GM12865 (cell line): ENCODE measurements around the gene GRM4.
A peak's percentile ranks its signal among the peaks of the same experiment; 100 is the strongest.

Experiments
- DNase-seq: peaks from one replicate; pipeline ENCODE4 v3.0.0; 2010; ENCODE audit warnings: low read depth
- H3K4me3 ChIP-seq: 2 replicates; pipeline ENCODE4 v1.5.1; 2011; ENCODE audit warnings: mild to moderate bottlenecking, low read depth, low read length, control low read depth
- TF ChIP-seq, protein P1 (sequence below): IDR thresholded peaks from 2 replicates; pipeline ENCODE4 v1.5.1; 2011; ENCODE audit warnings: low read length, control low read depth, low read depth, inconsistent platforms; ENCODE audit not compliant: insufficient read depth; ENCODE audit errors: missing control alignments

Gene GRM4

GRCh38 chr6:34144581-34145160 lies 1.2 kb downstream of the GRM4 start:
- TF ChIP-seq, protein P1, sequence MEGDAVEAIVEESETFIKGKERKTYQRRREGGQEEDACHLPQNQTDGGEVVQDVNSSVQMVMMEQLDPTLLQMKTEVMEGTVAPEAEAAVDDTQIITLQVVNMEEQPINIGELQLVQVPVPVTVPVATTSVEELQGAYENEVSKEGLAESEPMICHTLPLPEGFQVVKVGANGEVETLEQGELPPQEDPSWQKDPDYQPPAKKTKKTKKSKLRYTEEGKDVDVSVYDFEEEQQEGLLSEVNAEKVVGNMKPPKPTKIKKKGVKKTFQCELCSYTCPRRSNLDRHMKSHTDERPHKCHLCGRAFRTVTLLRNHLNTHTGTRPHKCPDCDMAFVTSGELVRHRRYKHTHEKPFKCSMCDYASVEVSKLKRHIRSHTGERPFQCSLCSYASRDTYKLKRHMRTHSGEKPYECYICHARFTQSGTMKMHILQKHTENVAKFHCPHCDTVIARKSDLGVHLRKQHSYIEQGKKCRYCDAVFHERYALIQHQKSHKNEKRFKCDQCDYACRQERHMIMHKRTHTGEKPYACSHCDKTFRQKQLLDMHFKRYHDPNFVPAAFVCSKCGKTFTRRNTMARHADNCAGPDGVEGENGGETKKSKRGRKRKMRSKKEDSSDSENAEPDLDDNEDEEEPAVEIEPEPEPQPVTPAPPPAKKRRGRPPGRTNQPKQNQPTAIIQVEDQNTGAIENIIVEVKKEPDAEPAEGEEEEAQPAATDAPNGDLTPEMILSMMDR, result no peak
- no peak overlapping the region for H3K4me3 ChIP-seq
- DNase-seq, result no peak

- TF ChIP-seq, protein P1, result peak; percentile 17
- no peak overlapping the region for H3K4me3 ChIP-seq
- peak; percentile 33 for DNase-seq
Measured at GRCh38 chr6:34143884-34144580, 1.9 kb downstream of the GRM4 start.

GRCh38 chr6:34143196-34143883 lies 2.5 kb downstream of the GRM4 start:
- DNase-seq, result no peak
- TF ChIP-seq, protein P1, result no peak
- H3K4me3 ChIP-seq, result no peak overlapping the region

DNA sequence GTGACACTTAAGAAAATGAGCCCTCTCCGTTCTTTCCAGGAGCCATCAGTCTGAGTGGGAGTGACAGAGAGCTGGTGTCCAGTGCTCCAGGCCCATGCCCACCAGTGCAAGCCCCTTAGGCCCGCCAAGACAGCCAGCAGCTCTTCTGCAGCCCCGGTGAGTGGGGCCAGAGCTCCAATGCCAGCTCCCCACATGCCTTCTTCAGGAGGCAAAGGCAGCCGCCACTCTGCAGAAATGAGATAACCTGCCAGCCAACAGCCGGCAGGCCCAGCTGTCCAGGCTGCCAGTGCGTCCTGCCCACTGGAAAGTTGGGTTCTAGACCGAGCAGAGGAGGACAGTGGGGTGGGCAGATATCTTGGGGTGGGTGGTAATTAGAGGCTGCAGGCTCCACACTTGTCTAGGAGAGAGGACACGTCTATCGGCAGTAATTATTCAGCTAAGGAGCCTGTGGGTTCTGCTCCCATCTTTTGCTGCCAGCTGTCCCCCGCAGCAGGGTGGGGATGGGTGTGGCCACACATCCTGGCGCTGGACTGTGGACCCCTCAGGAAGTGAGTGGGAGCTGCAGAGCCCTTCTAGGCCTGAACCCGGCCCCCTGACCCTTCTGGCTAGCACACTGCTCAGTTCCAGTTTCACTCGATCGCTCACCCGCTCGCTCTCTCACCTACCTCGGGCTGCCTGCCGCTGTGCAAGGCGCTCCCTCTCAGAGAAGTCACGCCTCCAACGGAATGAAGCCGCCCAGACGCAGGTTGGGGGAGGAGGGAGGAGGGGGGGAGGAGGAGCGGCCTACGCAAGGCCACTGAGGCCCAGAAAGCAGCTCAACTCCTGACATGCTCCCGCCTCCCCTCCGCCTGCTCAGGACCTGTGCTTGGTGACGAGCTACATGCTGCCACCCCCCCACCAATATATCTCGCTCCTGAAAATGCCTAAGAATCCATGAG lies 3.6 kb downstream of the GRM4 start:
- TF ChIP-seq, protein P1, result no peak
- DNase-seq, result no peak
- H3K4me3 ChIP-seq, result no peak overlapping the region

DNA sequence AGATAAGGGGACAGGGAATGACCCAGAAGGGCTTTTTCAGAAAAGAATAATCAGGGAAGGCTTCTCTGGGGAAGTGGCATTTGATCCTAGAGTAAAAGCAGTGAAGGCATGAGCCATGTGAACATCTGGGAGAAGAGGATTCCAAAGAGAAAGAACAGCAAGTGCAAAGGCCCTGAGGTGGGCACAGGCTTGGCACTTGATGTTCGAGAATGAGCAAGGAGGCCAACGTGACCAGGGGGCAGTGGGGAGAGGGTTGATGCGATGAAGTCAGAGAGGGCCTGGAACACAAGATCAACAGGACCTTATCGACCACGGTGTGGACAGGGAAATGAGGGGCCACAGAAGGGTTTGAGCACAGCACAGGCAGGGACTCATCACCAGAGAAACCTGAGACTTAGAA lies 5.8 kb downstream of the GRM4 start:
- TF ChIP-seq, protein P1, result no peak
- DNase-seq, result no peak
- H3K4me3 ChIP-seq, result no peak overlapping the region

DNA sequence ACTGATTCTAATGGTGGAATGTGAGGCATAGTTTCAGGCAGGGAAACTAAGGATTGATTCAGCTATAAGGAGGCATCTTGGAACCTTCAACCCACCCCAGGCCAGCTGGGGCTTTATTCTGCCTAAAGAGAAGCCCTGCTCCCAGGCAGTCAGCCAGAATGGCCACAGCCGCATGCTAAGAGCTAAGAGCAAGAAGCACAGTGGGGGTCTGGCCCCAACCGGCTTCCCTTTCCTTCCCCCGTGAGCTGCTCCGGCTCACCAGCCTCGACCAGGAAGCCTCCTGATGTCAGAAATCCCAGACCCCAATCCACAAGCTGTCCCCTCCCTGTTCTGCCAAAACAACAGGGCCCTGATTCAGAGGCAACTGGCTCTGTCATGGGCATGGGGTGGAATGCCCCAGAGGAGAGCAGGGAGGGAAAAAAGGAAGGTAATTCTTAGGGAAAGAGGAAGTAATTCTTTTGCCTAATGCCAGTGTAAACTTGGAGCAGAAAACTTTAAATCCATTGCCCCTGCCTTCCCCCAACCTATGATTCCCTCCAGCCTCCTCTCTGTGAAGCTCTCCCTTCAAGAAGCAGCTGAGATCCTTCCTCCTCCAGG lies 6.9 kb downstream of the GRM4 start:
- DNase-seq, result no peak
- H3K4me3 ChIP-seq, result no peak overlapping the region
- TF ChIP-seq, protein P1, result no peak
